Measurements from ENCODE around the gene DPYSL4. TPM values are rescaled to one million over a fixed set of nuclear protein-coding genes. Genes with fewer than 3 reads are reported as not detected.
A peak's percentile ranks its signal among the peaks of the same experiment; 100 is the strongest.

Gene DPYSL4
- total RNA-seq, 1 donor from 2014 or later, result 0.53 TPM

GRCh38 chr10:132208462-132209050 lies 21.8 kb downstream of the DPYSL4 start:
- peaks cover 10% of the 10 kb centered on the region for H3K36me3 Mint-ChIP-seq (ENCODE audit: low read depth)
- ChIA-PET CTCF (no interaction called here), POLR2A (no interaction called here)
- TF ChIP-seq, protein P1, sequence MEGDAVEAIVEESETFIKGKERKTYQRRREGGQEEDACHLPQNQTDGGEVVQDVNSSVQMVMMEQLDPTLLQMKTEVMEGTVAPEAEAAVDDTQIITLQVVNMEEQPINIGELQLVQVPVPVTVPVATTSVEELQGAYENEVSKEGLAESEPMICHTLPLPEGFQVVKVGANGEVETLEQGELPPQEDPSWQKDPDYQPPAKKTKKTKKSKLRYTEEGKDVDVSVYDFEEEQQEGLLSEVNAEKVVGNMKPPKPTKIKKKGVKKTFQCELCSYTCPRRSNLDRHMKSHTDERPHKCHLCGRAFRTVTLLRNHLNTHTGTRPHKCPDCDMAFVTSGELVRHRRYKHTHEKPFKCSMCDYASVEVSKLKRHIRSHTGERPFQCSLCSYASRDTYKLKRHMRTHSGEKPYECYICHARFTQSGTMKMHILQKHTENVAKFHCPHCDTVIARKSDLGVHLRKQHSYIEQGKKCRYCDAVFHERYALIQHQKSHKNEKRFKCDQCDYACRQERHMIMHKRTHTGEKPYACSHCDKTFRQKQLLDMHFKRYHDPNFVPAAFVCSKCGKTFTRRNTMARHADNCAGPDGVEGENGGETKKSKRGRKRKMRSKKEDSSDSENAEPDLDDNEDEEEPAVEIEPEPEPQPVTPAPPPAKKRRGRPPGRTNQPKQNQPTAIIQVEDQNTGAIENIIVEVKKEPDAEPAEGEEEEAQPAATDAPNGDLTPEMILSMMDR (IDR thresholded peaks at IDR 0.05), result no peak
- no peak overlapping the region for H3K4me3 Mint-ChIP-seq
- DNase-seq (no peak), ATAC-seq (ENCODE audit: low read depth) (peak; percentile 67)
- H3K4me1 Mint-ChIP-seq, result peaks cover 5% of the 10 kb centered on the region
- H3K27me3 Mint-ChIP-seq, result no peaks in the 10 kb centered on the region
- H3K27ac Mint-ChIP-seq, result no peak overlapping the region
- intact Hi-C loops (cut with micrococcal nuclease), result no loop called here
- peaks cover 2% of the 10 kb centered on the region for H3K9me3 Mint-ChIP-seq

DNA sequence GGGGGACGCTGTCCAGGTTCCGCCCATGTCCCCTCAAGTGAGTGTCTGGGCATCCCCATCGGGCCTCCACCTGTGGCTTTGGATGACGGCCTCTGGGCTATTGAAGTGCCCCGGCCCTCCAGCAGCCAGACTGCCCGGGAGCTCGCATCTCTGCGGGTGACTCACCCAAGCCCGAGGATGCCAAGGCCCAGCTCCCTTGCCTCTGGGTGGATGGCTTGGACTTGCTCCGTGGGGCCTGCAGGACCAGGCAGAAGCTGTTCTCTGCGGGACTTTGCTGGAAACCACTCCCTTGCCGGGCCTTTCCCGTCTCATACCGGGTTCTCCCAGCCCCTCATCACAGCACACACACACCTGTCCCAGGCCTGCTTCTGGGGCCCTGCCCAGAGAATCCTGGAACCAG lies 22.4 kb downstream of the DPYSL4 start:
- TF ChIP-seq, protein P1 (IDR thresholded peaks at IDR 0.05), result no peak
- Mint-ChIP-seq H3K36me3 (ENCODE audit: low read depth) (peaks cover 15% of the 10 kb centered on the region), H3K4me1 (peaks cover 5% of the 10 kb centered on the region), H3K27me3 (no peaks in the 10 kb centered on the region), H3K9me3 (peaks cover 8% of the 10 kb centered on the region), H3K4me3 (no peak overlapping the region), H3K27ac (no peak overlapping the region)
- POLR2A ChIA-PET, result no interaction called here
- DNase-seq (no peak), ATAC-seq (ENCODE audit: low read depth) (no peak)
- CTCF ChIA-PET, result no interaction called here
- intact Hi-C loops (cut with micrococcal nuclease), result no loop called here

- no peak overlapping the region for H3K4me3 Mint-ChIP-seq
- peaks cover 12% of the 10 kb centered on the region for H3K9me3 Mint-ChIP-seq
- H3K27me3 Mint-ChIP-seq, result no peaks in the 10 kb centered on the region
- intact Hi-C loops (cut with micrococcal nuclease), result no loop called here
- no peak for ATAC-seq (ENCODE audit: low read depth)
- H3K4me1 Mint-ChIP-seq, result peaks cover 5% of the 10 kb centered on the region
- H3K27ac Mint-ChIP-seq, result no peak overlapping the region
- TF ChIP-seq, protein P1 (IDR thresholded peaks at IDR 0.05), result no peak
- CTCF ChIA-PET, result no interaction called here
- H3K36me3 Mint-ChIP-seq (ENCODE audit: low read depth), result peaks cover 19% of the 10 kb centered on the region
- POLR2A ChIA-PET, result no interaction called here
- DNase-seq, result no peak
Measured at GRCh38 chr10:132209978-132210530, 23.3 kb downstream of the DPYSL4 start.

GRCh38 chr10:132210766-132211165 lies 24.0 kb downstream of the DPYSL4 start:
- Mint-ChIP-seq H3K36me3 (ENCODE audit: low read depth) (peaks cover 19% of the 10 kb centered on the region), H3K4me1 (peaks cover 5% of the 10 kb centered on the region), H3K4me3 (no peak overlapping the region), H3K9me3 (peaks cover 16% of the 10 kb centered on the region), H3K27me3 (no peaks in the 10 kb centered on the region), H3K27ac (no peak overlapping the region)
- no peak for DNase-seq
- intact Hi-C loops (cut with micrococcal nuclease), result no loop called here
- ATAC-seq (ENCODE audit: low read depth), result no peak
- CTCF ChIA-PET, result no interaction called here
- TF ChIP-seq, protein P1 (IDR thresholded peaks at IDR 0.05), result no peak
- POLR2A ChIA-PET, result no interaction called here

DNA sequence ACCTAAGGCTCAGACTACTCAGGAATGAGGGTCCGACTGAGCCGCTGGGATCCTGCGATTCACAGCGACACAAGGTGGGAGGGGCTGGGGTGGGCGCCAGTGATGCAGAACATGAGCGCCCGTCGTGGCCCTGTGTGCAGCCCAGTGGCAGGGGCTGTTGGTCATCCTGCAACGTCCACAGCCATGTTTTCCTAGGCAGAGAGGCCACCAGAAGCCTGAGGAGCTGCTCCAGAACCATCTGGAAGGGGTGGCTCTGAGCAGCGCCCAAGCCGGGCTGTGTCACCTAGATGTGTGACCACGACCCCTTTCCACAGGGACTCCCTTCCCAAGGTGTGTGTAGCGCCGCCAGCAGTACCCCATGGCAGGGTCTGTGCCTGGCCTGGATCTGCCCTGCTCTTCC lies 24.5 kb downstream of the DPYSL4 start:
- TF ChIP-seq, protein P1 (IDR thresholded peaks at IDR 0.05), result no peak
- H3K4me3 Mint-ChIP-seq, result no peak overlapping the region
- ChIA-PET POLR2A (no interaction called here), CTCF (no interaction called here)
- H3K36me3 Mint-ChIP-seq (ENCODE audit: low read depth), result peaks cover 19% of the 10 kb centered on the region
- peaks cover 16% of the 10 kb centered on the region for H3K9me3 Mint-ChIP-seq
- H3K27me3 Mint-ChIP-seq, result no peaks in the 10 kb centered on the region
- H3K27ac Mint-ChIP-seq, result no peak overlapping the region
- intact Hi-C loops (cut with micrococcal nuclease), result no loop called here
- DNase-seq, result no peak
- no peak for ATAC-seq (ENCODE audit: low read depth)
- peaks cover 5% of the 10 kb centered on the region for H3K4me1 Mint-ChIP-seq

Measured in activated B cell treated with CpG ODN at 0.5 μM for 24 hours (primary cell).